Cardiac muscle cell (in vitro differentiated cells and primary cell): ENCODE data around the gene ZNF600. TPM values are rescaled to one million over a fixed set of nuclear protein-coding genes. Genes with fewer than 3 reads are reported as not detected.

Experiments used
- polyA plus RNA-seq: library from polyadenylated mRNA; unstranded; fragments of >200 nt; fragmentation: Nextera tagmentation; extraction: Ambion mirVana; gene quantifications from 2 replicates; pipeline ENCODE4 v1.2.1, GENCODE V29; 2016
- total RNA-seq: library from RNA; depleted of rRNA; stranded (reverse); fragments of >200 nt; gene quantifications from 2 replicates; pipeline ENCODE4 v1.2.3, GENCODE V29; 2016

The ZNF600 gene
- total and polyA plus RNA-seq, 2 experiments from 2014 or later, result 2.0 to 2.3 TPM

Other genes starting within 250 kb of the ZNF600 start
- 6.3 and 13.5 TPM in 2 replicates for gene ZNF701, start 216.5 kb downstream of the ZNF600 start, total RNA-seq
- gene ZNF701, start 216.5 kb downstream of the ZNF600 start, polyA plus RNA-seq, result 10.8 and 11.0 TPM in 2 replicates
- 49.2 and 134 TPM in 2 replicates for gene ZNF83, start 148.4 kb downstream of the ZNF600 start, total RNA-seq
- gene ZNF83, start 148.4 kb downstream of the ZNF600 start, polyA plus RNA-seq, result 33.1 and 67.4 TPM in 2 replicates
- 5.8 and 12.4 TPM in 2 replicates for gene ZNF611, start 51.7 kb downstream of the ZNF600 start, total RNA-seq
- gene ZNF611, start 51.7 kb downstream of the ZNF600 start, polyA plus RNA-seq, result 10.4 and 15.4 TPM in 2 replicates
- gene ZNF28, start 34.8 kb upstream of the ZNF600 start, total RNA-seq, result 9.7 and 11.6 TPM in 2 replicates
- gene ZNF28, start 34.8 kb upstream of the ZNF600 start, polyA plus RNA-seq, result 11.7 and 13.4 TPM in 2 replicates
- gene ZNF468, start 70.8 kb upstream of the ZNF600 start, total RNA-seq, result 19.9 and 23.0 TPM in 2 replicates
- gene ZNF468, start 70.8 kb upstream of the ZNF600 start, polyA plus RNA-seq, result 14.0 and 19.5 TPM in 2 replicates
- 55.0 and 56.3 TPM in 2 replicates for gene ZNF320, start 110.8 kb upstream of the ZNF600 start, total RNA-seq
- 17.8 and 19.7 TPM in 2 replicates for gene ZNF320, start 110.8 kb upstream of the ZNF600 start, polyA plus RNA-seq
- 1.1 and 7.3 TPM in 2 replicates for gene ZNF888, start 136.6 kb upstream of the ZNF600 start, total RNA-seq
- gene ZNF888, start 136.6 kb upstream of the ZNF600 start, polyA plus RNA-seq, result 1.1 and 2.0 TPM in 2 replicates
- gene ZNF816, start 176.1 kb upstream of the ZNF600 start, total RNA-seq, result 11.7 TPM in 2 replicates
- gene ZNF816, start 176.1 kb upstream of the ZNF600 start, polyA plus RNA-seq, result 7.0 and 8.6 TPM in 2 replicates
- gene ERVV-1, start 227.1 kb upstream of the ZNF600 start, total RNA-seq, result not detected in 2 replicates
- 0.57 TPM in 1 of 2 replicates, not detected in the other for gene ERVV-1, start 227.1 kb upstream of the ZNF600 start, polyA plus RNA-seq